Activated T-cell treated with anti-CD3 and anti-CD28 coated beads, Interleukin-2, amount 50 U/mL, for 4 hours (primary cell): ENCODE data around the gene KANK2. TPM values are rescaled to one million over a fixed set of nuclear protein-coding genes. Genes with fewer than 3 reads are reported as not detected.

Experiments used
- ATAC-seq, 2 donors: fragments of 200-7000 bp; cut with Tn5 transposase; one replicate each; pipeline ENCODE4 v1.10.0; 2021
- DNase-seq: peaks from one replicate; pipeline ENCODE4 v3.0.0-alpha.2; 2020
- H3K27me3 Mint-ChIP-seq: one replicate; pipeline ENCODE4 v1.8.0; 2021; ENCODE audit warnings: low read depth, mixed read lengths
- H3K36me3 Mint-ChIP-seq: one replicate; pipeline ENCODE4 v1.8.0; 2022; ENCODE audit warnings: mixed read lengths; ENCODE audit not compliant: insufficient read depth
- H3K4me1 Mint-ChIP-seq: one replicate; pipeline ENCODE4 v1.8.0; 2021; ENCODE audit warnings: low read depth, mixed read lengths
- H3K4me3 Mint-ChIP-seq: one replicate; pipeline ENCODE4 v1.8.0; 2021; ENCODE audit warnings: mild to moderate bottlenecking, moderate library complexity, mixed read lengths
- H3K9me3 Mint-ChIP-seq: one replicate; pipeline ENCODE4 v1.8.0; 2021; ENCODE audit warnings: mixed read lengths
- total RNA-seq, 3 donors: library from RNA; stranded (reverse); gene quantifications; one replicate each; pipeline ENCODE4 v1.2.1, GENCODE V29; 2021

KANK2 gene
- total RNA-seq, 3 donors from 2014 or later: 0.58 to 0.96 (median 0.92) TPM

DNA sequence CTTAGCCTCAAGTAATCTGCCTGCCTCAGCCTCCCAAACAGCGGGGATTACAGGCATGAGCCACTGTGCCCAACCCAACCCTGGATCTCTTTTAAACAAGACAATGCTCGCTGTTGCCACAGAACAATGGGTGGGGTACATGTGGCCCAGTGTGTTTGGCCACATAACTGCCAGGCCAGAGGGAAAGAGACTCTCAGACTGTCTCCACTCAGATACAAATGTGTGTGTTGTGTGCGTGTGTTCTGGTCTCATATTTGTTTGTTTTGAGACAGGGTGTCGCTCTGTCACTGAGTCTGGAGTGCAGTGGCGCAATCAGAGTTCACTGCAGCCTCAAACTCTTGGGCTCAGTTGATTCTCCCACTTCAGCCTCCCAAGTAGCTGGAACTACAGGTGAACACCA, 82.3 kb downstream of the KANK2 start:
- no peak overlapping the region for H3K4me3 Mint-ChIP-seq
- no peaks in the 10 kb centered on the region for H3K9me3 Mint-ChIP-seq
- H3K36me3 Mint-ChIP-seq: peaks cover 27% of the 10 kb centered on the region
- ATAC-seq (no peak), DNase-seq (no peak)
- no peaks in the 10 kb centered on the region for H3K4me1 Mint-ChIP-seq
- H3K27me3 Mint-ChIP-seq: no peaks in the 10 kb centered on the region

Other genes starting within 250 kb of the KANK2 start
- 100 to 1,000 TPM; 160 to 168 (median 162) TPM for gene SMARCA4, start 236.5 kb downstream of the KANK2 start, total RNA-seq
- gene LDLR, start 108.1 kb downstream of the KANK2 start, total RNA-seq: 10 to 100 TPM; 36.2 to 40.7 (median 39.0) TPM
- gene SPC24, start 41.8 kb downstream of the KANK2 start, total RNA-seq: 10 to 100 TPM in 1 of 3 donors, 1 to 10 TPM in 2; 7.0 to 12.8 (median 7.6) TPM
- not detected for gene ANGPTL8, start 42.1 kb upstream of the KANK2 start, total RNA-seq
- 1 to 10 TPM; 1.7 to 2.9 (median 2.1) TPM for gene DOCK6, start 65.0 kb upstream of the KANK2 start, total RNA-seq
- not detected for gene TSPAN16, start 98.6 kb upstream of the KANK2 start, total RNA-seq
- 1 to 10 TPM; 4.0 to 4.5 (median 4.3) TPM for gene RAB3D, start 142.1 kb upstream of the KANK2 start, total RNA-seq
- 10 to 100 TPM; 33.5 to 38.9 (median 33.7) TPM for gene TMEM205, start 148.7 kb upstream of the KANK2 start, total RNA-seq
- 10 to 100 TPM; 10.7 to 14.6 (median 11.0) TPM for gene CCDC159, start 149.0 kb upstream of the KANK2 start, total RNA-seq
- gene PLPPR2, start 157.9 kb upstream of the KANK2 start, total RNA-seq: 1 to 10 TPM; 2.4 to 4.1 (median 3.8) TPM
- 1 to 10 TPM; 2.0 to 3.1 (median 2.1) TPM for gene SWSAP1, start 177.1 kb upstream of the KANK2 start, total RNA-seq
- gene EPOR, start 186.8 kb upstream of the KANK2 start, total RNA-seq: 1 to 10 TPM; 1.8 to 2.0 (median 1.8) TPM
- gene RGL3, start 221.8 kb upstream of the KANK2 start, total RNA-seq: under 1 TPM in 2 of 3 donors, not detected in 1; 0.29 to 0.51 TPM
- under 1 TPM in 1 of 3 donors, not detected in 2; 0.11 TPM for gene ODAD3, start 237.6 kb upstream of the KANK2 start, total RNA-seq
- gene PRKCSH, start 238.1 kb upstream of the KANK2 start, total RNA-seq: 100 to 1,000 TPM; 273 to 327 (median 319) TPM